ENCODE data around the gene PLA2G4B.
A peak's percentile ranks its signal among the peaks of the same experiment; 100 is the strongest.

PLA2G4B gene

GRCh38 chr15:41809526-41810220, 29.0 kb upstream of the PLA2G4B start:
- H3K27ac ChIP-seq, result no peak overlapping the region
- TF ChIP-seq CTCF (conservative IDR thresholded peaks at IDR 0.05), result no peak

DNA sequence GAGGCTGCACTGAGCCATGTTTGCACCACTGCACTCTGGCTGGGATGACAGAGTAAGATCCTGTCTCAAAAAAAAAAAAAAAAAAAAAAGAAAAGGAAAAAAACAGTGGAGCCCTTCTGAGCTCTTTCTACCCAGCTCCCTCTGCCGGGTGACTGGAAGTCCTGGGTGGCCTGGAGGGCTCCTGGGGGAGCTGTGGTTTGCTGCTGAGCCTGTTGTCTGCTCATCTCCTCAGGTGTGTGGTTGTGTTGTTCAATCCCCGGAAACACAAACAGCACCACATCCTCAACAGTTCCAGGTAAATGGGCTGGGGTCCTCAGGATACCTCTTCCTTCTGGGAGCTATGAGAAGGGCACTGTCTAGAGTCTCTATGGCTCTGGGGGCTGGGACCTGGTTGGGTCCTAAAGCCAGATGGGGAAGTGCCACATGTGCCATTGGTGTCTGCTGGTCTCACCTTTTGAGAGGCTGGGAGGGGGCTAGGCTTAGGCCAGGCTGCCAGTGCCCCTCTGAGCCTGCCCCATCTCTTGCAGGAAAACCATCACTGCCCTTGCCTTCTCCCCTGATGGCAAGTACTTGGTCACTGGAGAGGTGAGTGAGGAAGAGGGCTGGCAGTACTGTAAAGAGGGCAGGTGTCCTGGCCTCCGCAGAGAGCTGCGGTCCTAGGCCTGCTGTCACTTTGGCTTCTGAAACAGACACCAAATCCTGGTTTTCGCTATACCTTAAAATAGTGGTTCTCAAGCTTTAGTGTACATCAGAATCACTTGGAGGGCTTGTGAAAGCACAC, 27.8 kb upstream of the PLA2G4B start:
- TF ChIP-seq CTCF (conservative IDR thresholded peaks at IDR 0.05), result no peak
- H3K27ac ChIP-seq, result no peak overlapping the region; the same call in 1 of the 2 replicates

DNA sequence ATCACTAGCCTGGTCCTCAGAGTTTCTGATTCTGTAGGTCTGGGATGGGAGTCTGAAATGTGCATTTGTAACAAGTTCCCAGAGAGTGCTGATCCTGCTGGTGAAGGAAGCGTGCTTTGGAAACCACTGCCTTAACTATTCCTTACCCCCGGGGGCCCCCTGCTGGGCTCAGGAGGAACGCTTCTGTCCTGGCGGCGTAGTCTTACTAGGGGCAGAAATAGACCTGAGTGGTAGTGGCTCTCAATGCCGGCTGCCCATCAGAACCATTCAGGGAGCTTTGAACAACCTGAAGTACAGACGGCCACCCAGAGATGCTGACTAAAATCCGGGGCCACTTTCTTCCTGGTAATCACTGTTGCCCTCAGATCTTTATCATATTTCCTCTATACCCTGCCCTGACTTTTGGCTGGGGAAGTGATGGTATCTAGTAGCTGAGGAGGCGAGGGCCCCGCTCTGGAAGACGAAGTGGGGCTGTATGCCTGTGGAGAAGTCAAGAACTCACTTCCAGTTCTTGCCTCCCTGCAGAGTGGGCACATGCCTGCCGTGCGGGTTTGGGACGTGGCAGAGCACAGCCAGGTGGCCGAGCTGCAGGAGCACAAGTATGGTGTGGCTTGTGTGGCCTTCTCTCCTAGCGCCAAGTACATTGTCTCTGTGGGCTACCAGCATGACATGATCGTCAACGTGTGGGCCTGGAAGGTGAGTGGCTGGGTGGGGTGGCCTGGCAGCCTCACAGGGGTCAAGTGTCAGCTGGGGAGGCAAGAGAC, 27.0 kb upstream of the PLA2G4B start:
- no peak overlapping the region; the same call in 1 of the 2 replicates for H3K27ac ChIP-seq
- peak; percentile 89 for TF ChIP-seq CTCF (conservative IDR thresholded peaks at IDR 0.05)

GRCh38 chr15:41812820-41813375, 25.7 kb upstream of the PLA2G4B start:
- no peak for TF ChIP-seq CTCF (conservative IDR thresholded peaks at IDR 0.05)
- H3K27ac ChIP-seq, result no peak overlapping the region

- no peak overlapping the region for H3K27ac ChIP-seq
- TF ChIP-seq CTCF (conservative IDR thresholded peaks at IDR 0.05), result no peak
These were observed 25.2 kb upstream of the PLA2G4B start for GRCh38 chr15:41813426-41813825.

DNA sequence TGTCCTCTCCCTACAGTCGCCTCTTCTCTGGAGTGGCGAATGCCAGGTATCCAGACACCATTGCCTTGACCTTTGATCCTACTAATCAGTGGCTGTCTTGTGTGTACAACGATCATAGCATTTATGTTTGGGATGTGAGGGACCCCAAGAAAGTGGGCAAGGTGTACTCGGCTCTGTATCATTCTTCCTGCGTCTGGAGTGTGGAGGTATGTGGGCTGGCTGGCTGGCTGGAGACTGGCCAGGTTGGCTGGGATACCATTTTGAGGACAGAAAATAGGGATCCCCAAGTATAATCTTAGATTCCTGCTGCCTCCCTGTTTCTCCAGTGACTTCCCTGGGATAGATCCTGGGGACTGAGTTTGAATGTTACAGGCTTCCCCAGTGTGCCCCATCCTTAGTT, 24.1 kb upstream of the PLA2G4B start:
- H3K27ac ChIP-seq, result no peak overlapping the region
- TF ChIP-seq CTCF (conservative IDR thresholded peaks at IDR 0.05), result no peak

GRCh38 chr15:41816788-41817187, 21.9 kb upstream of the PLA2G4B start:
- TF ChIP-seq CTCF (conservative IDR thresholded peaks at IDR 0.05), result no peak
- no peak overlapping the region for H3K27ac ChIP-seq
